Thyroid gland (tissue), 4 donors: ENCODE data around the gene MESD.

ENCODE experiments used
- POLR2A ChIP-seq, 2 donors: fragments of 450-650 bp; IDR thresholded peaks; one replicate each; pipeline ENCODE4 v1.6.1; 2017; ENCODE audit warnings: antibody characterized with exemption in 2 of 2, mild to moderate bottlenecking in 2 of 2, moderate library complexity in 1 of 2
- TF ChIP-seq, protein P1 (sequence below), 6 experiments: fragments of 200-600 bp in 3 of 6; fragments of 450-650 bp in 3 of 6; sonication (generic) in 3 of 6; IDR thresholded peaks; one replicate each; pipeline ENCODE4 v1.5.1; 2016 to 2019; ENCODE audit warnings: antibody characterized with exemption in 6 of 6, mild to moderate bottlenecking in 2 of 6, inconsistent platforms in 1 of 6, moderate library complexity in 1 of 6

DNA sequence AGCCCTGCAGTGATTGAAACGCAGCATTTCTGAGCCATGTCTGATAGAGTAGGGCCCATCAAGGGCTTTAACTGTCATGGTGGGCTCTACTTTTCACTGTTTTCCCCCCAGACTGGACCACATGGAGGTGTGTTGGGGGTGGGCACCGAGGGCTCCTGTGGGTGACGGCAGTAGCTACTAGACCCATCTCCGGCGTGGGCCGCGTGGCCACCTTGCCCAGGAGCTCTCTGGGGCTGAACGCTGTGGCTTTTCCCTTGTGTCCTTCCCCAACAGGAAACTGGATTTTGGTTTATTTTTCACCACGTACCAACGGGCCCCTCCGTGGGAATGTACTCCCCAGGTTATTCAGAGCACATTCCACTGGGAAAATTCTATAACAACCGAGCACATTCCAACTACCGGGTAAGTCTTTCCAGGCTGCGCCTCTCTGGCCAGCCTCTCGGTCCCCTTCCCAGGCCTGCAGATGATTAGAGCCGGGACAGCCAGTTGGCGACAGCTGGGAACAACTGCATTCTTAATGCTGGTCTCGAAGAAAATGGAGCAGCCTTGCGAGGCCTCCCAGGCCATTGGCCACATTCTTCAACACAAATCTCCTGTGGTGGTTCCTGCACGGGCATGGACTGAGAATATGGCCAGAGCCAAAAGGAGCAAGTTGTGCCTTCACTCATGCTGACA is 67.7 kb downstream of the MESD start:
- TF ChIP-seq POLR2A (IDR thresholded peaks at IDR 0.05): no peak
- TF ChIP-seq, protein P1, sequence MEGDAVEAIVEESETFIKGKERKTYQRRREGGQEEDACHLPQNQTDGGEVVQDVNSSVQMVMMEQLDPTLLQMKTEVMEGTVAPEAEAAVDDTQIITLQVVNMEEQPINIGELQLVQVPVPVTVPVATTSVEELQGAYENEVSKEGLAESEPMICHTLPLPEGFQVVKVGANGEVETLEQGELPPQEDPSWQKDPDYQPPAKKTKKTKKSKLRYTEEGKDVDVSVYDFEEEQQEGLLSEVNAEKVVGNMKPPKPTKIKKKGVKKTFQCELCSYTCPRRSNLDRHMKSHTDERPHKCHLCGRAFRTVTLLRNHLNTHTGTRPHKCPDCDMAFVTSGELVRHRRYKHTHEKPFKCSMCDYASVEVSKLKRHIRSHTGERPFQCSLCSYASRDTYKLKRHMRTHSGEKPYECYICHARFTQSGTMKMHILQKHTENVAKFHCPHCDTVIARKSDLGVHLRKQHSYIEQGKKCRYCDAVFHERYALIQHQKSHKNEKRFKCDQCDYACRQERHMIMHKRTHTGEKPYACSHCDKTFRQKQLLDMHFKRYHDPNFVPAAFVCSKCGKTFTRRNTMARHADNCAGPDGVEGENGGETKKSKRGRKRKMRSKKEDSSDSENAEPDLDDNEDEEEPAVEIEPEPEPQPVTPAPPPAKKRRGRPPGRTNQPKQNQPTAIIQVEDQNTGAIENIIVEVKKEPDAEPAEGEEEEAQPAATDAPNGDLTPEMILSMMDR (IDR thresholded peaks at IDR 0.05): no peak
